ENCODE results near the gene CDH4. TPM values are rescaled to one million over a fixed set of nuclear protein-coding genes. Genes with fewer than 3 reads are reported as not detected.

Gene CDH4
- polyA plus RNA-seq, 1 donor (not counting 4 experiments of a cell fraction or from before 2014, with no cell fraction given): 2.2 TPM

- peaks cover 3% of the 10 kb centered on the region for H4K20me1 ChIP-seq (ENCODE audit: control insufficient read depth, extremely low read depth, insufficient read depth, low read length)
- no peak for FAIRE-seq
- no peak overlapping the region for H3K27ac ChIP-seq (ENCODE audit: control insufficient read depth, insufficient read depth, low read length)
- H3K4me3 ChIP-seq (ENCODE audit: control insufficient read depth in 2 of 3, extremely low read depth in 1 of 3, insufficient read depth in 2 of 3, low read depth in 1 of 3, low read length in 3 of 3): no peak overlapping the region
- H3K9me3 ChIP-seq (ENCODE audit: control insufficient read depth, low read depth, low read length): no peaks in the 10 kb centered on the region
- TF ChIP-seq, protein P1, sequence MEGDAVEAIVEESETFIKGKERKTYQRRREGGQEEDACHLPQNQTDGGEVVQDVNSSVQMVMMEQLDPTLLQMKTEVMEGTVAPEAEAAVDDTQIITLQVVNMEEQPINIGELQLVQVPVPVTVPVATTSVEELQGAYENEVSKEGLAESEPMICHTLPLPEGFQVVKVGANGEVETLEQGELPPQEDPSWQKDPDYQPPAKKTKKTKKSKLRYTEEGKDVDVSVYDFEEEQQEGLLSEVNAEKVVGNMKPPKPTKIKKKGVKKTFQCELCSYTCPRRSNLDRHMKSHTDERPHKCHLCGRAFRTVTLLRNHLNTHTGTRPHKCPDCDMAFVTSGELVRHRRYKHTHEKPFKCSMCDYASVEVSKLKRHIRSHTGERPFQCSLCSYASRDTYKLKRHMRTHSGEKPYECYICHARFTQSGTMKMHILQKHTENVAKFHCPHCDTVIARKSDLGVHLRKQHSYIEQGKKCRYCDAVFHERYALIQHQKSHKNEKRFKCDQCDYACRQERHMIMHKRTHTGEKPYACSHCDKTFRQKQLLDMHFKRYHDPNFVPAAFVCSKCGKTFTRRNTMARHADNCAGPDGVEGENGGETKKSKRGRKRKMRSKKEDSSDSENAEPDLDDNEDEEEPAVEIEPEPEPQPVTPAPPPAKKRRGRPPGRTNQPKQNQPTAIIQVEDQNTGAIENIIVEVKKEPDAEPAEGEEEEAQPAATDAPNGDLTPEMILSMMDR (optimal IDR thresholded peaks at IDR 0.05 in 1 of 3, IDR thresholded peaks at IDR 0.05 in 1 of 3, conservative IDR thresholded peaks at IDR 0.05 in 1 of 3; ENCODE audit: extremely low read depth in 1 of 3, insufficient read depth in 2 of 3, low read length in 3 of 3): no peak
- TF ChIP-seq EZH2 (IDR thresholded peaks at IDR 0.05; ENCODE audit: low read length): no peak
- H3K4me2 ChIP-seq (ENCODE audit: control insufficient read depth, extremely low read depth, insufficient read depth, low read depth, low read length): no peak overlapping the region
- H3K36me3 ChIP-seq (ENCODE audit: control insufficient read depth in 2 of 2, extremely low read depth in 1 of 2, insufficient read depth in 2 of 2, low read length in 2 of 2): no peaks in the 10 kb centered on the region
- H3K9ac ChIP-seq (ENCODE audit: control insufficient read depth, extremely low read depth, insufficient read depth, low read length): no peak overlapping the region
- no peaks in the 10 kb centered on the region for H3K27me3 ChIP-seq (ENCODE audit: control insufficient read depth, extremely low read depth, insufficient read depth, low read length)
- no peak overlapping the region for H2AFZ ChIP-seq (ENCODE audit: control insufficient read depth, low read length)
- H3K4me1 ChIP-seq (ENCODE audit: control insufficient read depth, extremely low read depth, insufficient read depth, low read length): no peaks in the 10 kb centered on the region
- no peaks in the 10 kb centered on the region for H3K9me1 ChIP-seq (ENCODE audit: control insufficient read depth, extremely low read depth, insufficient read depth, low read length)
- H3K79me2 ChIP-seq (ENCODE audit: control insufficient read depth, insufficient read depth, low read length): no peaks in the 10 kb centered on the region
- DNase-seq (ENCODE audit: low read depth, low spot score): no peak
- dilution Hi-C loops (cut with MboI; ENCODE audit: extremely low pct_ligation_motif_present, low sequenced_read_pairs): no loop called here
Measured at GRCh38 chr20:61445741-61446140, 193.7 kb downstream of the CDH4 start.

DNA sequence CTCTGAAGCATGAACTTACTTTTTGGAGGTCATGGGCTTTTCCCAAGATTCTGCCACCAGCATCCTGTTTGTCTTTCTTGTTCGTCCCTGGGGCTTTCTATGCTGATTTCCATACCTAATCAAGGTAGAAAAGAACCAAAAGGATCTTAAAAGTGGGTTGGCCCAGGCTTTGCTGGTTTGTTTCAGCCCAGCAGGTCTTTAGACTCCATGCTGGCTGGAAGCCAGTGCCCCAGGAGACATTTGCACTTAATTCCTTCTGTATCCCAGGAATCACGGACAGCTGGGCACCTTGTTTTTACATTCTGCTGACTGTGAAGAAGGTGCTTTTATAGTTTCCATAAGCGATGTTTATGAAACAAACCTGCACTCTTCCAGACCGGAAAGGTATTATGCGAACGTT, 195.9 kb downstream of the CDH4 start:
- H3K27ac ChIP-seq (ENCODE audit: control insufficient read depth, insufficient read depth, low read length): no peak overlapping the region
- no peak for FAIRE-seq
- H3K79me2 ChIP-seq (ENCODE audit: control insufficient read depth, insufficient read depth, low read length): no peaks in the 10 kb centered on the region
- no peaks in the 10 kb centered on the region for H3K9me1 ChIP-seq (ENCODE audit: control insufficient read depth, extremely low read depth, insufficient read depth, low read length)
- no peak for TF ChIP-seq EZH2 (IDR thresholded peaks at IDR 0.05; ENCODE audit: low read length)
- TF ChIP-seq, protein P1 (optimal IDR thresholded peaks at IDR 0.05 in 1 of 3, IDR thresholded peaks at IDR 0.05 in 1 of 3, conservative IDR thresholded peaks at IDR 0.05 in 1 of 3; ENCODE audit: extremely low read depth in 1 of 3, insufficient read depth in 2 of 3, low read length in 3 of 3): no peak
- no peak overlapping the region for H2AFZ ChIP-seq (ENCODE audit: control insufficient read depth, low read length)
- H3K9ac ChIP-seq (ENCODE audit: control insufficient read depth, extremely low read depth, insufficient read depth, low read length): no peak overlapping the region
- H3K9me3 ChIP-seq (ENCODE audit: control insufficient read depth, low read depth, low read length): no peaks in the 10 kb centered on the region
- no peaks in the 10 kb centered on the region for H3K36me3 ChIP-seq (ENCODE audit: control insufficient read depth in 2 of 2, extremely low read depth in 1 of 2, insufficient read depth in 2 of 2, low read length in 2 of 2)
- H3K4me2 ChIP-seq (ENCODE audit: control insufficient read depth, extremely low read depth, insufficient read depth, low read depth, low read length): no peak overlapping the region
- dilution Hi-C loops (cut with MboI; ENCODE audit: extremely low pct_ligation_motif_present, low sequenced_read_pairs): no loop called here
- no peaks in the 10 kb centered on the region for H3K27me3 ChIP-seq (ENCODE audit: control insufficient read depth, extremely low read depth, insufficient read depth, low read length)
- H3K4me3 ChIP-seq (ENCODE audit: control insufficient read depth in 2 of 3, extremely low read depth in 1 of 3, insufficient read depth in 2 of 3, low read depth in 1 of 3, low read length in 3 of 3): no peak overlapping the region
- DNase-seq (ENCODE audit: low read depth, low spot score): no peak
- H4K20me1 ChIP-seq (ENCODE audit: control insufficient read depth, extremely low read depth, insufficient read depth, low read length): peaks cover 5% of the 10 kb centered on the region
- no peaks in the 10 kb centered on the region for H3K4me1 ChIP-seq (ENCODE audit: control insufficient read depth, extremely low read depth, insufficient read depth, low read length)

All from keratinocyte (primary cell).